H1 (cell line): ENCODE data around the gene LTBP1.

Source experiments
- CEBPB ChIP-seq: IDR thresholded peaks from 2 replicates; pipeline ENCODE4 v1.6.1; 2012; ENCODE audit warnings: low read depth, low read length
- CTCF ChIP-seq, 3 experiments: IDR thresholded peaks; 1 replicate in 2 of 3; 2 replicates in 1 of 3; pipeline versions ENCODE4 v1.5.1 to v1.6.1; 2011; ENCODE audit warnings: low read length in 3 of 3, mild to moderate bottlenecking in 3 of 3, inconsistent platforms in 2 of 3, low read depth in 1 of 3, moderate library complexity in 1 of 3; ENCODE audit not compliant: insufficient read depth in 1 of 3; ENCODE audit errors: control extremely low read depth in 1 of 3
- EP300 ChIP-seq, 2 experiments: IDR thresholded peaks; 1 replicate in 1 of 2; 2 replicates in 1 of 2; pipeline ENCODE4 v1.6.1; 2011 to 2012; ENCODE audit warnings: low read depth in 2 of 2, low read length in 2 of 2, mild to moderate bottlenecking in 2 of 2, borderline replicate concordance in 1 of 2, inconsistent platforms in 1 of 2, moderate library complexity in 1 of 2
- EZH2 ChIP-seq: fragments of 200-600 bp; sonication (generic); IDR thresholded peaks from 2 replicates; pipeline ENCODE4 v1.7.1; 2012; ENCODE audit warnings: low read depth, mild to moderate bottlenecking, moderate library complexity, low read length, inconsistent platforms; ENCODE audit not compliant: severe bottlenecking
- FOSL1 ChIP-seq: IDR thresholded peaks from 2 replicates; pipeline ENCODE4 v1.6.1; 2011; ENCODE audit warnings: mild to moderate bottlenecking, low read depth, low read length, moderate library complexity; ENCODE audit not compliant: insufficient read depth
- JUND ChIP-seq: IDR thresholded peaks from 2 replicates; pipeline ENCODE4 v1.6.1; 2011; ENCODE audit warnings: mild to moderate bottlenecking, improper control_type of control experiment, low read length
- KDM1A ChIP-seq: fragments of 200-600, 300-600 bp; sonication (generic); IDR thresholded peaks from 2 replicates; pipeline ENCODE4 v1.7.1; 2016; ENCODE audit warnings: mild to moderate bottlenecking, low read length, borderline replicate concordance
- NANOG ChIP-seq: IDR thresholded peaks from 2 replicates; pipeline ENCODE4 v1.6.1; 2011; ENCODE audit warnings: low read length, low read depth, mild to moderate bottlenecking, inconsistent platforms; ENCODE audit not compliant: insufficient read depth, poor library complexity, severe bottlenecking
- NRF1 ChIP-seq: IDR thresholded peaks from 2 replicates; pipeline ENCODE4 v1.6.1; 2011; ENCODE audit warnings: mild to moderate bottlenecking, low read depth, low read length, improper control_type of control experiment
- POLR2A ChIP-seq, 2 experiments: IDR thresholded peaks; 1 replicate in 1 of 2; 2 replicates in 1 of 2; pipeline ENCODE4 v1.6.1; 2011; ENCODE audit warnings: low read depth in 2 of 2, low read length in 2 of 2, mild to moderate bottlenecking in 2 of 2; ENCODE audit errors: control extremely low read depth in 1 of 2
- SP1 ChIP-seq: IDR thresholded peaks from 2 replicates; pipeline ENCODE4 v1.6.1; 2011; ENCODE audit warnings: low read depth, low read length
- SRF ChIP-seq: IDR thresholded peaks from 2 replicates; pipeline ENCODE4 v1.6.1; 2011; ENCODE audit warnings: mild to moderate bottlenecking, low read depth, low read length, moderate library complexity
- SUZ12 ChIP-seq: fragments of 200-600 bp; sonication (generic); IDR thresholded peaks from 2 replicates; pipeline ENCODE4 v1.6.1; 2012; ENCODE audit warnings: mild to moderate bottlenecking, inconsistent platforms, low read length, moderate library complexity, mixed read lengths
- USF2 ChIP-seq: IDR thresholded peaks from 2 replicates; pipeline ENCODE4 v1.6.1; 2011; ENCODE audit warnings: low read length, improper control_type of control experiment

DNA sequence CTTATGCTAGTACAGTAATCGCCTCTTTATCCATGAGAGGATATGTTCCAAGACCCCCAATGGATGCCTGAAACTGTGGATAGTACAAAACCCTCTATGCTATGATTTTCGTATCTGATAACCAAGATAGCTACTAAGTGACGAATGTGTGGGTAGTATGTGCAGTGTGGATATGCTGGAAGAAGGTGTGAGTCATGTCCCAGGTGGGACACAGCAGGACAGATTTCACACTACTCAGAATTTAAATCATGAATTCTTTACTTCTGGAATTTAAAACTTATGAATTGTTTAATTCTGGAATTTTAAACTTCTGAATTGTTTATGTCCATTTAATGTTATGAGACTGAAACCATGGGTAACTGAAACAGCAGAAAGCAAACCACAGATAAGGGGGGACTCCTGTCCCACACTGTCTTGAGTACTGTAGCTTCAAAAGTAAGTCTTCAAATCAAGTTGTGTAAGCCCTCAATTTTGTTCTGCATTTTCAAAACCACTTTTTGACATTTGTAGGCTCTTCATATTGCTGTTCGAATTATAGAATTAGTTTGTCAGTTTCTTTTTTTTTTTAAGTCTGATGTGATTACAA, 116.0 kb downstream of the LTBP1 start:
- no peak for TF ChIP-seq NRF1
- no peak for TF ChIP-seq USF2
- no peak for TF ChIP-seq SP1
- no peak for TF ChIP-seq SUZ12
- TF ChIP-seq CEBPB: no peak
- TF ChIP-seq CTCF (IDR thresholded peaks at IDR 0.05; ENCODE audit: control extremely low read depth in 1 of 3, insufficient read depth in 1 of 3, low read depth in 1 of 3, low read length in 3 of 3): no peak
- no peak for TF ChIP-seq KDM1A
- no peak for TF ChIP-seq SRF
- TF ChIP-seq EZH2: no peak
- no peak for TF ChIP-seq NANOG
- TF ChIP-seq JUND: no peak
- TF ChIP-seq EP300 (IDR thresholded peaks at IDR 0.05; ENCODE audit: borderline replicate concordance in 1 of 2, low read depth in 2 of 2, low read length in 2 of 2): no peak
- TF ChIP-seq FOSL1: no peak
- no peak for TF ChIP-seq POLR2A (IDR thresholded peaks at IDR 0.05; ENCODE audit: control extremely low read depth in 1 of 2, low read depth in 2 of 2, low read length in 2 of 2)
